Neuronal stem cell (in vitro differentiated cells): ENCODE data around the gene STYX. TPM values are rescaled to one million over a fixed set of nuclear protein-coding genes. Genes with fewer than 3 reads are reported as not detected.
A peak's percentile ranks its signal among the peaks of the same experiment; 100 is the strongest.

Experiments used
- DNase-seq: peaks from one replicate; pipeline ENCODE4 v3.0.0-alpha.2; 2013; ENCODE audit warnings: low spot score
- H2AFZ ChIP-seq: one replicate; pipeline ENCODE4 v1.6.1; 2013; ENCODE audit warnings: mild to moderate bottlenecking, low read length, inconsistent platforms
- H2AK5ac ChIP-seq: 2 replicates; pipeline ENCODE4 v1.6.1; 2013; ENCODE audit warnings: low read depth, mild to moderate bottlenecking, inconsistent platforms, low read length, moderate library complexity, mixed read lengths
- H2BK120ac ChIP-seq: 2 replicates; pipeline ENCODE4 v1.6.1; 2013; ENCODE audit warnings: low read depth, mild to moderate bottlenecking, inconsistent platforms, low read length, moderate library complexity, mixed read lengths
- H2BK12ac ChIP-seq: one replicate; pipeline ENCODE4 v1.6.1; 2013; ENCODE audit warnings: low read length, inconsistent platforms
- H2BK15ac ChIP-seq: 2 replicates; pipeline ENCODE4 v1.6.1; 2013; ENCODE audit warnings: mild to moderate bottlenecking, low read length, inconsistent platforms, mixed read lengths
- H2BK5ac ChIP-seq: one replicate; pipeline ENCODE4 v1.6.1; 2013; ENCODE audit warnings: inconsistent platforms, mild to moderate bottlenecking, low read length, moderate library complexity
- H3K14ac ChIP-seq: one replicate; pipeline ENCODE4 v1.6.1; 2013; ENCODE audit warnings: low read length, inconsistent platforms
- H3K18ac ChIP-seq: 2 replicates; pipeline ENCODE4 v1.6.1; 2013; ENCODE audit warnings: low read length, inconsistent platforms
- H3K23ac ChIP-seq: 2 replicates; pipeline ENCODE4 v1.6.1; 2013; ENCODE audit warnings: low read depth, mild to moderate bottlenecking, mixed read lengths, low read length, inconsistent platforms; ENCODE audit not compliant: poor library complexity
- H3K27ac ChIP-seq: replicated peaks from 3 replicates; pipeline ENCODE4 v1.5.1; 2013; ENCODE audit warnings: low read length, inconsistent platforms
- H3K27me3 ChIP-seq, 3 experiments: 2 replicates each; pipeline ENCODE4 v1.6.1; 2013; ENCODE audit warnings: low read length in 3 of 3, mild to moderate bottlenecking in 2 of 3, inconsistent platforms in 1 of 3, low read depth in 1 of 3, mixed read lengths in 1 of 3, moderate library complexity in 1 of 3; ENCODE audit not compliant: control insufficient read depth in 3 of 3, insufficient read depth in 3 of 3
- H3K36me3 ChIP-seq, 2 donors: replicated peaks in 1 of 2; 2 replicates each; pipeline ENCODE4 v1.6.1; 2013; ENCODE audit warnings: low read length in 2 of 2; ENCODE audit not compliant: control insufficient read depth in 2 of 2, insufficient read depth in 2 of 2
- H3K4ac ChIP-seq: 2 replicates; pipeline ENCODE4 v1.6.1; 2013; ENCODE audit warnings: inconsistent platforms, mild to moderate bottlenecking, low read length, moderate library complexity
- H3K4me1 ChIP-seq, 2 donors: 1 replicate in 1 of 2; 2 replicates in 1 of 2; pipeline ENCODE4 v1.6.1; 2013; ENCODE audit warnings: low read length in 2 of 2, low read depth in 1 of 2; ENCODE audit not compliant: control insufficient read depth in 2 of 2, insufficient read depth in 1 of 2
- H3K4me2 ChIP-seq: one replicate; pipeline ENCODE4 v1.6.1; 2013; ENCODE audit warnings: mild to moderate bottlenecking, low read length, inconsistent platforms; ENCODE audit not compliant: insufficient read depth, poor library complexity, severe bottlenecking
- H3K4me3 ChIP-seq, 2 donors: 2 replicates each; pipeline ENCODE4 v1.5.1; 2013; ENCODE audit warnings: low read length in 2 of 2, mild to moderate bottlenecking in 2 of 2, inconsistent platforms in 1 of 2, moderate library complexity in 1 of 2
- H3K79me1 ChIP-seq: one replicate; pipeline ENCODE4 v1.6.1; 2013; ENCODE audit warnings: low read depth, mild to moderate bottlenecking, inconsistent platforms, low read length, moderate library complexity
- H3K9ac ChIP-seq: one replicate; pipeline ENCODE4 v1.6.1; 2013; ENCODE audit warnings: mild to moderate bottlenecking, low read depth, low read length, inconsistent platforms; ENCODE audit not compliant: poor library complexity
- H3K9me3 ChIP-seq, 2 donors: replicated peaks in 1 of 2; 2 replicates each; pipeline versions ENCODE3 to v1.6.1; 2013; ENCODE audit warnings: low read length in 2 of 2, mild to moderate bottlenecking in 2 of 2, inconsistent platforms in 1 of 2, low read depth in 1 of 2, mixed read lengths in 1 of 2, moderate library complexity in 1 of 2; ENCODE audit not compliant: control insufficient read depth in 2 of 2, insufficient read depth in 1 of 2
- H4K8ac ChIP-seq: one replicate; pipeline ENCODE4 v1.6.1; 2013; ENCODE audit warnings: low read depth, mild to moderate bottlenecking, inconsistent platforms, low read length, moderate library complexity
- H4K91ac ChIP-seq: one replicate; pipeline ENCODE4 v1.6.1; 2013; ENCODE audit warnings: low read length, low read depth, mild to moderate bottlenecking, inconsistent platforms; ENCODE audit not compliant: poor library complexity
- WGBS, 2 donors: extraction: QIAGEN DNeasy Blood & Tissue Kit; methylation state at CpG; one replicate each; pipeline ENCODE4 v1.1.7; 2013; ENCODE audit warnings: missing lambda C conversion rate in 2 of 2, mixed read lengths in 1 of 2; ENCODE audit not compliant: insufficient read length in 2 of 2, insufficient replicate concordance in 1 of 2; ENCODE audit errors: extremely low coverage in 2 of 2; 5-methylcytosine and 5-hydroxymethylcytosine counted together
- small RNA-seq: library from polyadenylated mRNA; stranded (forward); fragments of <200 nt; extraction: miRNeasy Mini kit (QIAGEN cat#:217004); gene quantifications from one replicate; pipeline ENCODE3, GENCODE V24; 2013; ENCODE audit not compliant: insufficient read depth

STYX gene

DNA sequence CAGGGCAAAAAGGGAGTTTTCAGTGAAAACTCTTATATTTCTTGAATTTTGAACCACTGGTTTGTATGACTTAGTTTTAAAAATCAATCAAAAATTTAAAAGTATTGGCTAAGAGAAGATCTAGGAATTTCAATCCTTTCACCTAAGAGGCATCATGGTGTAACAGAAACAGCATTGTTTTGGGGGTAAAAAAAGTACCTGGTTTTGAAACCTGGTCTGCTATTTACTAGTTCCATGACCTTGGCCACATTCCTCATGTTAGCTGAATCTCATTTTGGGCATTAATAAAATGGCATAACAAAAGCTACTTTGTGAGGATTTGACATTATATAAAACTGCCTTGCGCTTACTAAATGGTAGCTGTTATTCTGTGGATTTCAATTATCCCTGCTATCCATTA lies 78.1 kb downstream of the STYX start:
- Histone ChIP-seq H3K18ac (no peak overlapping the region), H3K4me1 (no peaks in the 10 kb centered on the region), H3K4me3 (no peak overlapping the region), H2BK15ac (no peak overlapping the region), H3K27me3 (no peaks in the 10 kb centered on the region), H3K9ac (no peak overlapping the region), H3K36me3 (no peaks in the 10 kb centered on the region), H3K79me1 (no peaks in the 10 kb centered on the region), H4K91ac (no peak overlapping the region), H2BK5ac (no peak overlapping the region), H2BK120ac (no peak overlapping the region), H3K4ac (no peak overlapping the region), H2AK5ac (no peak overlapping the region), H4K8ac (no peak overlapping the region), H3K27ac (no peak overlapping the region), H2AFZ (no peak overlapping the region), H3K9me3 (no peaks in the 10 kb centered on the region), H3K4me2 (no peak overlapping the region), H3K23ac (no peak overlapping the region), H2BK12ac (no peak overlapping the region), H3K14ac (no peak overlapping the region)
- WGBS, 2 donors: no CpG with 5 or more reads among the region's 1 CpG
- DNase-seq: no peak

DNA sequence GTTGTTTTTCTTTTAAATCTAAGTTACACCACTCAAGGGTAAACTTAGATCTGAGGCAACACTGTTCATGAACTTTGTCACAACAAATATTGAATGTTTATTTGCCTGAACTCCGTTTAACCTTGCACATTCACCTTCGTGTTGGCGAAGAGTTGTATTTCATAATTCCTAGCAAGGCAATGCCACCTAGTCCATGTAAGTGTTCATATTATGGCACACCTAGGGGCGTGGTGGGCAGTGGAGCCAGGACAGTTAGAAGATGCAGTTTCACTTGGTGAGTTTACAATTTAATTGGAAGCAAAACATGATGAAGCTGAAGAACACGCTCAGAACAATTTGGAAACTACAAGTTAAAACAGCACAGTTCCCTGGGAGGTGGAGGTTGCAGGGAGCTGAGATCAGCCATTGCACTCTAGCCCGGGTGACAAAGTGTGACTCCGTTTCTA lies 91.9 kb downstream of the STYX start:
- Histone ChIP-seq H2BK12ac (peak overlapping the region; percentile 80), H2AFZ (no peak overlapping the region), H3K79me1 (no peaks in the 10 kb centered on the region), H3K9me3 (no peaks in the 10 kb centered on the region), H3K14ac (no peak overlapping the region), H4K8ac (no peak overlapping the region), H3K4me1 (no peaks in the 10 kb centered on the region), H3K27ac (no peak overlapping the region), H3K36me3 (no peaks in the 10 kb centered on the region), H2BK15ac (no peak overlapping the region), H4K91ac (no peak overlapping the region), H3K18ac (no peak overlapping the region), H3K9ac (no peak overlapping the region), H3K27me3 (no peaks in the 10 kb centered on the region), H2BK120ac (no peak overlapping the region), H2AK5ac (no peak overlapping the region), H3K4ac (no peak overlapping the region), H3K4me2 (no peak overlapping the region), H3K4me3 (no peak overlapping the region), H2BK5ac (no peak overlapping the region), H3K23ac (no peak overlapping the region)
- no CpG with 5 or more reads among the region's 7 CpGs for WGBS, 2 donors
- no peak for DNase-seq

DNA sequence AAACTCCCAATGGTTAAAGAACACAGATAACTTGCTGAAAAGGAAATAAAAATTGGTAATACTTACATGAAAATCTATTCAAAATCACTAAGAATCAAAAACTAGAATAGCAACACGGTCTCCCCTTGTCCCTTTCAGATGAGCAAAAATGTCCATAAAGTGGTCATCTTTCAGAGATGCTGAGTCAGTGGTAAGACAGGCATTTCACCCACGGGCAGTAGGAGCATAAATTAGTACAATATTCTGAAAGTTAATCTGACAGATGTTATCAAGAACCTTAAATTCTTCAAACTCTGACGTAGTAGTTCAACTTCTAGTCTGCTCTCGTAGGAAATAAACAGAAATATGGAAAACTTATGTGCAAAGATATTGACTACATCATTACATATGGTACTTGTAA lies 94.5 kb downstream of the STYX start:
- Histone ChIP-seq H3K4me3 (no peak overlapping the region), H3K23ac (no peak overlapping the region), H3K79me1 (no peaks in the 10 kb centered on the region), H2AK5ac (no peak overlapping the region), H2BK15ac (no peak overlapping the region), H3K9me3 (no peaks in the 10 kb centered on the region), H2BK12ac (no peak overlapping the region), H3K18ac (no peak overlapping the region), H3K9ac (no peak overlapping the region), H3K4me1 (peaks cover 0 to 6% of the 10 kb centered on the region in 2 donors), H4K8ac (no peak overlapping the region), H3K27ac (no peak overlapping the region), H3K36me3 (no peaks in the 10 kb centered on the region), H3K14ac (no peak overlapping the region), H3K4ac (no peak overlapping the region), H3K4me2 (no peak overlapping the region), H3K27me3 (no peaks in the 10 kb centered on the region), H2BK5ac (no peak overlapping the region), H2AFZ (no peak overlapping the region), H2BK120ac (no peak overlapping the region), H4K91ac (no peak overlapping the region)
- no peak for DNase-seq
- WGBS, 2 donors: no CpG with 5 or more reads among the region's 4 CpGs

Small RNA genes within 50 kb of the gene (small RNA-seq; reads per million reads assigned to genes)
- gene AL139317.2: not detected
